GM12878 (cell line): ENCODE results near the gene EFNA2. TPM values are rescaled to one million over a fixed set of nuclear protein-coding genes. Genes with fewer than 3 reads are reported as not detected.

Experiments used
- ASH2L ChIP-seq: fragments of 300-600, 200-600 bp; sonication (generic); IDR thresholded peaks from 2 replicates; pipeline ENCODE4 v1.6.1; 2017; ENCODE audit warnings: low read depth, mild to moderate bottlenecking, borderline replicate concordance
- ATF2 ChIP-seq: IDR thresholded peaks from 2 replicates; pipeline ENCODE4 v1.6.1; 2012; ENCODE audit warnings: low read length, inconsistent platforms
- ATF7 ChIP-seq: fragments of 450-650 bp; IDR thresholded peaks from 2 replicates; pipeline ENCODE4 v1.6.1; 2016; ENCODE audit warnings: low read depth, mild to moderate bottlenecking
- DPF2 ChIP-seq: fragments of 450-650 bp; IDR thresholded peaks from 2 replicates; pipeline ENCODE4 v1.6.1; 2017; ENCODE audit warnings: mild to moderate bottlenecking
- HDAC2 ChIP-seq: fragments of 200-600 bp; sonication (generic); IDR thresholded peaks from 2 replicates; pipeline ENCODE4 v1.6.1; 2017
- IRF3 ChIP-seq: fragments of 450-650 bp; IDR thresholded peaks from 2 replicates; pipeline ENCODE4 v1.6.1; 2014; ENCODE audit warnings: mild to moderate bottlenecking
- IRF4 ChIP-seq: IDR thresholded peaks from 2 replicates; pipeline ENCODE4 v1.6.1; 2011; ENCODE audit warnings: low read depth, low read length
- JUNB ChIP-seq: IDR thresholded peaks from 2 replicates; pipeline ENCODE4 v1.6.1; 2016; ENCODE audit warnings: antibody characterized with exemption, mild to moderate bottlenecking
- JUND ChIP-seq: IDR thresholded peaks from 2 replicates; pipeline ENCODE4 v1.6.1; 2012; ENCODE audit warnings: low read depth, mild to moderate bottlenecking, low read length, improper control_type of control experiment, moderate library complexity
- NRF1 ChIP-seq: conservative IDR thresholded peaks from 2 replicates; pipeline ENCODE4 v1.6.1; 2011; ENCODE audit warnings: mild to moderate bottlenecking, low read depth, low read length, improper control_type of control experiment
- REST ChIP-seq: IDR thresholded peaks from 2 replicates; pipeline ENCODE4 v1.6.1; 2012; ENCODE audit warnings: mild to moderate bottlenecking, low read depth, low read length
- SKIL ChIP-seq: fragments of 450-650 bp; IDR thresholded peaks from 2 replicates; pipeline ENCODE4 v1.6.1; 2017; ENCODE audit warnings: mild to moderate bottlenecking, low read depth, inconsistent platforms; ENCODE audit not compliant: poor library complexity, severe bottlenecking
- SMARCA5 ChIP-seq: fragments of 450-650 bp; IDR thresholded peaks from 2 replicates; pipeline ENCODE4 v1.6.1; 2017; ENCODE audit warnings: mild to moderate bottlenecking
- SUZ12 ChIP-seq: fragments of 200-600 bp; sonication (generic); IDR thresholded peaks from one replicate; pipeline ENCODE4 v1.6.1; 2018; ENCODE audit warnings: antibody characterized with exemption, mild to moderate bottlenecking; ENCODE audit not compliant: unreplicated experiment
- TAF1 ChIP-seq: IDR thresholded peaks from 2 replicates; pipeline ENCODE4 v1.6.1; 2011; ENCODE audit warnings: mild to moderate bottlenecking, low read depth, low read length, borderline replicate concordance
- USF2 ChIP-seq: IDR thresholded peaks from 2 replicates; pipeline ENCODE4 v1.6.1; 2011; ENCODE audit warnings: low read depth, low read length, improper control_type of control experiment, borderline replicate concordance
- WRNIP1 ChIP-seq: IDR thresholded peaks from 2 replicates; pipeline ENCODE4 v1.6.1; 2011; ENCODE audit warnings: low read depth, low read length, improper control_type of control experiment, borderline replicate concordance
- ZNF24 ChIP-seq: fragments of 450-650 bp; IDR thresholded peaks from 2 replicates; pipeline ENCODE4 v1.6.1; 2017; ENCODE audit warnings: antibody characterized with exemption, mild to moderate bottlenecking
- ZNF687 ChIP-seq: fragments of 450-650 bp; IDR thresholded peaks from 2 replicates; pipeline ENCODE4 v1.6.1; 2017; ENCODE audit warnings: mild to moderate bottlenecking, moderate library complexity
- polyA plus RNA-seq, 11 experiments: library from polyadenylated mRNA; depleted of rRNA in 4 of 11; unstranded in 6 of 11; stranded (reverse) in 5 of 11; fragments of >200 nt; fragmentation: Nextera tagmentation in 4 of 11; fragmentation: Illumina TruSeq in 1 of 11; extraction: Ambion mirVana in 4 of 11; extraction: Trizol in 1 of 11; gene quantifications; 1 replicate in 1 of 11; 2 replicates in 10 of 11; pipeline versions ENCODE4 v1.2.1 to v1.2.3, GENCODE V29; 2011 to 2016; ENCODE audit warnings: inconsistent platforms in 2 of 11, missing spikeins in 2 of 11, low read depth in 1 of 11
- total RNA-seq, 4 experiments: library from RNA; depleted of rRNA in 3 of 4; stranded (reverse); fragments of >200 nt in 3 of 4; fragmentation: Illumina TruSeq in 1 of 4; extraction: Trizol in 1 of 4; gene quantifications; 2 replicates each; pipeline versions ENCODE4 v1.2.1 to v1.2.3, GENCODE V29; 2013 to 2021

The EFNA2 gene
- total and polyA plus RNA-seq, 10 of the 15 experiments (the other 5 are each of a cell fraction or from before 2014, with no cell fraction given), result not detected

GRCh38 chr19:1269065-1269477 lies 16.6 kb upstream of the EFNA2 start, which contains the start of gene CIRBP (continued):
- TF ChIP-seq ZNF687 (no peak; the same call in 1 of the 2 replicates), IRF4 (no peak), JUND (no peak), ATF2 (no peak), WRNIP1 (no peak), NRF1 (0 out of 2 replicates have a peak, but pooled peaks have one; percentile 3), ASH2L (no peak), USF2 (no peak), ATF7 (no peak), DPF2 (no peak), SUZ12 (no peak), HDAC2 (no peak), SMARCA5 (no peak; the same call in 1 of the 2 replicates), REST (no peak), TAF1 (peak; percentile 95), SKIL (no peak), IRF3 (no peak), ZNF24 (no peak), JUNB (no peak)
